GM12874 (cell line): Measurements from ENCODE around the gene GPRC5D.

Experiments used
- CTCF ChIP-seq: IDR thresholded peaks from 2 replicates; pipeline ENCODE4 v1.5.1; 2011; ENCODE audit warnings: low read depth, mild to moderate bottlenecking, control low read depth, low read length, moderate library complexity; ENCODE audit not compliant: insufficient read depth

GPRC5D gene

DNA sequence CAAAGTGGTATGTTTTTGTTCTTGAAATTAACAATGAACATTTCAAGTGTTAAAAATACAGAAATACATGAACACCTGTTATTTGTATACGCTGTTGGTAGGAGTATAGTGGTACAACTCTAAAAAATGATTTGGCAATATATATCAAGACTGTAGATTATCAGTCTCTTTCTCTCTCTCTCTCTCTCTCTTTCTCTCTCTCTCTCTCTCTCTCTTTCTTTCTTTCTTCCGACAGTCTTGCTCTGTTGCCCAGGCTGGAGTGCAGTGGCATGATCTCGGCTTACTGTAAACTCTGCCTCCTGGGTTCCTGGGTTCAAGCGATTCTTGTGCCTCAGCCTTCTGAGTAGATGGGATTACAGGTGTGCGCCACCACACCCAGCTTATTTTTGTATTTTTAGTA is 35.5 kb upstream of the GPRC5D start:
- no peak for TF ChIP-seq CTCF

GRCh38 chr12:12986775-12987331 is 34.9 kb upstream of the GPRC5D start:
- no peak for TF ChIP-seq CTCF

- peak; percentile 46 for TF ChIP-seq CTCF
Observed at GRCh38 chr12:12985817-12986408, 33.9 kb upstream of the GPRC5D start.

GRCh38 chr12:12984149-12984548 is 32.2 kb upstream of the GPRC5D start:
- TF ChIP-seq CTCF, result no peak

DNA sequence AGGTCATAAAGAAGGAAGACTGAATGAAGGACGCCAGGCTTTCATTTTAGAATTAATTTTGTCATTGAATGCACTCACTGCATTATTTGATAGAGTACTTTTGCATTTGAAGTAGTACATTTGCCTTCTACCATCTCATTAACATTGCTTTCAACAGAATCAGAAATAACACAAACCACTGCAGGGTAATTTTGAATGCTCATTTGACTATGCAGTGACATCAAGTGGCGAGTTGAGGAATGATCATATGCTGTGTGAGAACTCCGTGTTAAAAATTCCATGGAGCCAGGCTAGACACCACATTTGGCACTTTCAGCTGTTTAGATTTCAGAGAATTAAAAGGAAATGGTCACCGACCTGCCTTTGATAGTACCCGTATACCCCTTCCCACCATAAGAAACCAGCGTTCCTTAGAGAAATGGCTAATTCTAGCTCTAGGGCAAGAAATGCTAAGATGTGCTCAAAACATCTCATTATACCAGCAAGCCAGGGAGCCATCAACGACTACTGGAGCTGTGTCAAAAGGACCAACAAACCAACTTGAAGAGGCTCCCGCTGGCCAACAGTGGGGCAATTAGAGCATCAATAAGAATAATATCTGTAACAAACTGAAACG is 31.6 kb upstream of the GPRC5D start:
- TF ChIP-seq CTCF, result peak; percentile 35; the same call in 1 of the 2 replicates

- no peak for TF ChIP-seq CTCF
Observed at GRCh38 chr12:12982331-12982730, 30.4 kb upstream of the GPRC5D start.

DNA sequence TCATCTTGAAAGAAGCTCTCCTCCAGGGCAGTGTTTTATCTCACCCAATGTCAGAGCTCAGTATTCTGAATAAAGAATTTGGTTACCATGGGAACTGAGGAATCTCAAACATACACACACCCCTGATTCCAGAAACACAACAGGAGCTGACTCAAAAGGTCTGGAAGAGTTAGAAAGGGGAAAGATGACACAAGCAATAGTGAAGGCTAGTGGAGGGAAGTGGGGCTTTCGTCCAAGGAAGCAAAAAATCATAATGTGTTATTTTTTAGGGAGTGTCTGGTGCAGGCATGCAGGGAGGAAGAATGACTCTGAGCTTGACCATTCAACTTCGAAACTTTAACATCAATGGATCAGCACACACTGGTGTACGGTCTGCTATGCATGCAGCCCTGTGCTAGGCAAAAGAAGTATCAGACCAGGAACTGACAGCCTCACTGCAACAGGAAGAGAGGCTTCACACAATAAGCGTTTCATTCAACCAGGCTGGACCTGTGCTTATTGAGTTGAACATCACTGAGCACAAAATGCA is 27.8 kb upstream of the GPRC5D start:
- no peak for TF ChIP-seq CTCF
